Measurements from ENCODE around the gene KCNS3. TPM values are rescaled to one million over a fixed set of nuclear protein-coding genes. Genes with fewer than 3 reads are reported as not detected.

The KCNS3 gene
- under 1 TPM in 1 of 5 donors, not detected in 4; 0.22 TPM for total RNA-seq
- total RNA-seq (2013) = not detected
- 0 to 0.13 (median 0) reads per million in 29 experiments for total RNA-seq

GRCh38 chr2:17878281-17879136, at the start of gene KCNS3:
KCNS3 (plus strand) TSS chr2:17878667; CDS start chr2:17931009, 52,342 bp downstream.
- peak within 1 kb of the TSS; percentile 55 to 72 (median 69) for H3K4me3 Mint-ChIP-seq
- Histone ChIP-seq H3K4me3 (ENCODE audit: control insufficient read depth in 1 of 2, extremely low read depth in 1 of 2, low read length in 1 of 2) (peak within 1 kb of the TSS; percentile 7 to 78), H3K27ac (ENCODE audit: low read length) (no peak within 1 kb of the TSS), H3K9me3 (no peaks in the 10 kb centered on the region), H3K27me3 (replicated peaks in 1 of 2; ENCODE audit: control insufficient read depth in 2 of 2, extremely low read depth in 1 of 2, insufficient read depth in 2 of 2, low read length in 1 of 2) (peaks cover 16 to 38% of the 10 kb centered on the region in 2 experiments), H3K36me3 (ENCODE audit: control insufficient read depth in 2 of 2, extremely low read depth in 1 of 2, insufficient read depth in 1 of 2, low read length in 1 of 2) (no peaks in the 10 kb centered on the region), H3K4me1 (ENCODE audit: control insufficient read depth in 1 of 2, extremely low read depth in 1 of 2, insufficient read depth in 2 of 2, low read length in 2 of 2) (peaks cover 0 to 17% of the 10 kb centered on the region in 2 experiments)
- ChIA-PET CTCF (no interaction called here), POLR2A (no interaction called here)
- H3K36me3 Mint-ChIP-seq = no peaks in the 10 kb centered on the region
- no peak within 1 kb of the TSS for H3K27ac Mint-ChIP-seq
- ATAC-seq (replicated peaks in 1 of 4) (peak; percentile 32 to 58 (median 44)), DNase-seq (no peak)
- WGBS (ENCODE audit: insufficient coverage) = 2% methylated on average over 98 of the region's 106 CpGs
- H3K4me1 Mint-ChIP-seq = peaks cover 19 to 20% (median 19%) of the 10 kb centered on the region in 3 donors
- H3K9me3 Mint-ChIP-seq = peaks cover 0 to 3% (median 2%) of the 10 kb centered on the region in 3 donors
- peaks cover 62 to 63% of the 10 kb centered on the region in 2 donors for H3K27me3 Mint-ChIP-seq

DNA sequence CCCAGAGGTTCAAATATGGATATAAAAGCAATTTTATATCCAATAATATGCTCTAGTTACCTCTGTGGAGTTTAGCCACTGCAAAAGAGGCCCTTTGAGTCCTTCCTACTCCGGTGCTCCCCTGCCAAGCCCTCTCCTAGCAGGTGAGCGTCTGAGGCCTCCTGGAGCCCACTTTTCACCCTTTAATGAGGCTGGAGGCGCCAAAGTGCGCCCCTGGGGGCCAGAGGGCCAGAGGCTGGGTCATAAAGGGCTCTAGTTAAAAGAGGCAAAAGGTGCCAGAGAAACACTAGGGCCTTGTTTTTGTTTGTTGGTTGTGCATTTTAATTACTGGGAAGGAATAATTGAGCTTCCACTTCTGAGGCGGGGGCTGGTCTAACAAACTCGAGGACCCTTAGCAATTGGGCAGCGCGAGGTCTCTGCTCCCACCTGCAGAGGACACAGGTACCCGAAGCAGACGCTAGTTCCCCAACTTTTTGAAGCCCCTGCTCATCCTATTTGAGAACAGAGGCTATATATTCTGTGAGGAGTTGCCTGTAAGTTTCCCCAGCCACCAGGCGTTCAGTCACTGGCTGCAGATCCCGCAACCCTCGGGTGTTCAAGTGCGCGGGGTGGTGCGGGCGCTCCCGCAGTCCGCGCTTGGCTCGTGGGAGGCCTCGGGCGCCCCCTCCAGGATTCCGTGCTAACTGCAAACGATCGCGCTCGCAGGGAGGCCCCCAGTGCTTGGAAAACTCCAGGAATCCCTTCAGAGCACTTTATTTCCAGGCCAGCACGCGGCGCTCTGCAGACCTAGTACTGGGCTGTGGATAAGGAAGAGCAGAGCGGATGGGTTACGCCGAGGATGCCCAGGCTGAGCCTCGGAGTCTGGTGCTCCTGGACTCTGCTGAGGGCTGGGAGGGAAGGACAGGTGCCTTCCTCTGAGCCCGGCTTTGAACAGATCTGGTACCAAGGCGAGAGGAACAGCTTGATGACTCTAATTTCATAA, 48.1 kb upstream of the KCNS3 start:
- POLR2A ChIA-PET = no interaction called here
- H3K4me1 Mint-ChIP-seq = peaks cover 1 to 7% (median 6%) of the 10 kb centered on the region in 3 donors
- H3K27ac Mint-ChIP-seq = no peak overlapping the region
- H3K4me3 ChIP-seq (ENCODE audit: control insufficient read depth in 1 of 2, extremely low read depth in 1 of 2, low read length in 1 of 2) = peak overlapping the region in 1 of 2 donors; percentile 27
- peak overlapping the region in 1 of 3 donors; percentile 35 for H3K4me3 Mint-ChIP-seq
- H3K27ac ChIP-seq (ENCODE audit: low read length) = no peak overlapping the region
- CTCF ChIA-PET = interaction anchor here in 1 of 2 donors (0.5 to 0.6 kb wide), 2 partner anchors 16 to 109 kb away, joined by 3 read pairs; no protein-coding TSS in a partner anchor
- H3K36me3 ChIP-seq (ENCODE audit: control insufficient read depth in 2 of 2, extremely low read depth in 1 of 2, insufficient read depth in 1 of 2, low read length in 1 of 2) = no peaks in the 10 kb centered on the region
- DNase-seq = peak in 17 of 35 experiments; percentile 1 to 28 (median 6)
- H3K27me3 Mint-ChIP-seq = peaks cover 30 to 47% of the 10 kb centered on the region in 2 donors
- H3K9me3 ChIP-seq = no peaks in the 10 kb centered on the region
- no peak for ATAC-seq (replicated peaks in 1 of 4)
- WGBS (ENCODE audit: insufficient coverage) = 13% methylated on average over 30 of the region's 37 CpGs
- H3K9me3 Mint-ChIP-seq = no peaks in the 10 kb centered on the region
- no peaks in the 10 kb centered on the region for H3K36me3 Mint-ChIP-seq
- H3K27me3 ChIP-seq (replicated peaks in 1 of 2; ENCODE audit: control insufficient read depth in 2 of 2, extremely low read depth in 1 of 2, insufficient read depth in 2 of 2, low read length in 1 of 2) = peaks cover 2 to 17% of the 10 kb centered on the region in 2 experiments
- peaks cover 2 to 8% of the 10 kb centered on the region in 2 experiments for H3K4me1 ChIP-seq (ENCODE audit: control insufficient read depth in 1 of 2, extremely low read depth in 1 of 2, insufficient read depth in 2 of 2, low read length in 2 of 2)

- Histone ChIP-seq H3K27me3 (replicated peaks in 1 of 2; ENCODE audit: control insufficient read depth in 2 of 2, extremely low read depth in 1 of 2, insufficient read depth in 2 of 2, low read length in 1 of 2) (peaks cover 2 to 6% of the 10 kb centered on the region in 2 experiments), H3K4me3 (ENCODE audit: control insufficient read depth in 1 of 2, extremely low read depth in 1 of 2, low read length in 1 of 2) (no peak overlapping the region), H3K4me1 (ENCODE audit: control insufficient read depth in 1 of 2, extremely low read depth in 1 of 2, insufficient read depth in 2 of 2, low read length in 2 of 2) (peaks cover 2% of the 10 kb centered on the region in 2 experiments), H3K9me3 (no peaks in the 10 kb centered on the region), H3K27ac (ENCODE audit: low read length) (no peak overlapping the region), H3K36me3 (ENCODE audit: control insufficient read depth in 2 of 2, extremely low read depth in 1 of 2, insufficient read depth in 1 of 2, low read length in 1 of 2) (no peaks in the 10 kb centered on the region)
- DNase-seq (no peak), ATAC-seq (replicated peaks in 1 of 4) (no peak)
- no peak overlapping the region for H3K27ac Mint-ChIP-seq
- peaks cover 17 to 21% of the 10 kb centered on the region in 2 donors for H3K27me3 Mint-ChIP-seq
- H3K4me3 Mint-ChIP-seq = no peak overlapping the region
- WGBS (ENCODE audit: insufficient coverage) = 80% methylated on average over 1 of the region's 2 CpGs
- no peaks in the 10 kb centered on the region for H3K9me3 Mint-ChIP-seq
- H3K36me3 Mint-ChIP-seq = no peaks in the 10 kb centered on the region
- CTCF ChIA-PET = no interaction called here
- H3K4me1 Mint-ChIP-seq = peaks cover 0 to 6% (median 0%) of the 10 kb centered on the region in 3 donors
- POLR2A ChIA-PET = no interaction called here
These were observed 43.0 kb upstream of the KCNS3 start for GRCh38 chr2:17835516-17835915.

GRCh38 chr2:17839959-17840358, 38.5 kb upstream of the KCNS3 start:
- H3K27ac ChIP-seq (ENCODE audit: low read length) = no peak overlapping the region
- Mint-ChIP-seq H3K27me3 (peaks cover 3 to 9% of the 10 kb centered on the region in 2 donors), H3K4me1 (no peaks in the 10 kb centered on the region), H3K36me3 (no peaks in the 10 kb centered on the region), H3K27ac (no peak overlapping the region), H3K9me3 (no peaks in the 10 kb centered on the region), H3K4me3 (no peak overlapping the region)
- H3K9me3 ChIP-seq = no peaks in the 10 kb centered on the region
- no peak for ATAC-seq (replicated peaks in 1 of 4)
- DNase-seq = no peak
- H3K36me3 ChIP-seq (ENCODE audit: control insufficient read depth in 2 of 2, extremely low read depth in 1 of 2, insufficient read depth in 1 of 2, low read length in 1 of 2) = no peaks in the 10 kb centered on the region
- H3K4me1 ChIP-seq (ENCODE audit: control insufficient read depth in 1 of 2, extremely low read depth in 1 of 2, insufficient read depth in 2 of 2, low read length in 2 of 2) = no peaks in the 10 kb centered on the region
- ChIA-PET CTCF (no interaction called here), POLR2A (no interaction called here)
- WGBS (ENCODE audit: insufficient coverage) = no CpG with 5 or more reads among the region's 2 CpGs
- H3K4me3 ChIP-seq (ENCODE audit: control insufficient read depth in 1 of 2, extremely low read depth in 1 of 2, low read length in 1 of 2) = no peak overlapping the region
- H3K27me3 ChIP-seq (replicated peaks in 1 of 2; ENCODE audit: control insufficient read depth in 2 of 2, extremely low read depth in 1 of 2, insufficient read depth in 2 of 2, low read length in 1 of 2) = peaks cover 0 to 3% of the 10 kb centered on the region in 2 experiments

- peaks cover 0 to 9% of the 10 kb centered on the region in 2 donors for H3K27me3 Mint-ChIP-seq
- CTCF ChIA-PET = no interaction called here
- DNase-seq (no peak), ATAC-seq (replicated peaks in 1 of 4) (no peak)
- Histone ChIP-seq H3K36me3 (ENCODE audit: control insufficient read depth in 2 of 2, extremely low read depth in 1 of 2, insufficient read depth in 1 of 2, low read length in 1 of 2) (no peaks in the 10 kb centered on the region), H3K27ac (ENCODE audit: low read length) (no peak overlapping the region), H3K9me3 (no peaks in the 10 kb centered on the region), H3K4me1 (ENCODE audit: control insufficient read depth in 1 of 2, extremely low read depth in 1 of 2, insufficient read depth in 2 of 2, low read length in 2 of 2) (no peaks in the 10 kb centered on the region), H3K27me3 (replicated peaks in 1 of 2; ENCODE audit: control insufficient read depth in 2 of 2, extremely low read depth in 1 of 2, insufficient read depth in 2 of 2, low read length in 1 of 2) (peaks cover 0 to 3% of the 10 kb centered on the region in 2 experiments), H3K4me3 (ENCODE audit: control insufficient read depth in 1 of 2, extremely low read depth in 1 of 2, low read length in 1 of 2) (no peak overlapping the region)
- H3K9me3 Mint-ChIP-seq = no peaks in the 10 kb centered on the region
- no peak overlapping the region for H3K27ac Mint-ChIP-seq
- no peak overlapping the region for H3K4me3 Mint-ChIP-seq
- 94% methylated on average over 2 of the region's 2 CpGs for WGBS (ENCODE audit: insufficient coverage)
- H3K36me3 Mint-ChIP-seq = no peaks in the 10 kb centered on the region
- no peaks in the 10 kb centered on the region for H3K4me1 Mint-ChIP-seq
- POLR2A ChIA-PET = no interaction called here
These were observed 35.0 kb upstream of the KCNS3 start for GRCh38 chr2:17843457-17843856.

- no peak overlapping the region for H3K4me3 ChIP-seq (ENCODE audit: control insufficient read depth in 1 of 2, extremely low read depth in 1 of 2, low read length in 1 of 2)
These were observed 32.7 kb upstream of the KCNS3 start for GRCh38 chr2:17845806-17846205.

More at GRCh38 chr2:17845806-17846205, 32.7 kb upstream of the KCNS3 start:
- ATAC-seq (replicated peaks in 1 of 4) (no peak), DNase-seq (no peak)
- POLR2A ChIA-PET = no interaction called here
- H3K9me3 ChIP-seq = no peaks in the 10 kb centered on the region
- Mint-ChIP-seq H3K27ac (no peak overlapping the region), H3K36me3 (no peaks in the 10 kb centered on the region), H3K4me3 (no peak overlapping the region), H3K9me3 (no peaks in the 10 kb centered on the region), H3K4me1 (no peaks in the 10 kb centered on the region), H3K27me3 (peaks cover 4 to 7% of the 10 kb centered on the region in 2 donors)
- no peaks in the 10 kb centered on the region for H3K27me3 ChIP-seq (replicated peaks in 1 of 2; ENCODE audit: control insufficient read depth in 2 of 2, extremely low read depth in 1 of 2, insufficient read depth in 2 of 2, low read length in 1 of 2)
- no peaks in the 10 kb centered on the region for H3K4me1 ChIP-seq (ENCODE audit: control insufficient read depth in 1 of 2, extremely low read depth in 1 of 2, insufficient read depth in 2 of 2, low read length in 2 of 2)
- no peaks in the 10 kb centered on the region for H3K36me3 ChIP-seq (ENCODE audit: control insufficient read depth in 2 of 2, extremely low read depth in 1 of 2, insufficient read depth in 1 of 2, low read length in 1 of 2)
- no peak overlapping the region for H3K27ac ChIP-seq (ENCODE audit: low read length)
- 83% methylated on average over 7 of the region's 7 CpGs for WGBS (ENCODE audit: insufficient coverage)
- CTCF ChIA-PET = no interaction called here

Data from T-cell (primary cell).